Right ventricle myocardium superior (tissue), 1 donor: Measurements from ENCODE around the gene UBE2Z. TPM values are rescaled to one million over a fixed set of nuclear protein-coding genes. Genes with fewer than 3 reads are reported as not detected.
"Not testable (repeated sequence)": the region's sequence is repeated elsewhere in the genome, so short reads cannot be mapped to it uniquely, and the experiment has no call there.

Experiments used
- ATAC-seq: fragments of 200-7000 bp; cut with Tn5 transposase; one replicate; pipeline ENCODE4 v1.9.1; 2020; ENCODE audit warnings: mild to moderate bottlenecking; ENCODE audit not compliant: poor library complexity
- DNase-seq: peaks from one replicate; pipeline ENCODE4 v3.0.0-alpha.2; 2020
- intact Hi-C: fragments of 100-400 bp; cut with DNase I; formaldehyde crosslinking; loops from one replicate; pipeline ENCODE4 v1.11.2; 2022
- total RNA-seq: library from RNA; stranded (reverse); fragmentation: NEBNext Ultra II Directional; extraction: Animal tissue kit (Norgen Biotek cat#: 25700); gene quantifications from one replicate; pipeline ENCODE4 v1.2.1, GENCODE V29; 2021
- donor health status: DM: no; HTN: yes; CAD: no; lungs with severe emphysema.

Gene UBE2Z
- total RNA-seq, 1 donor from 2014 or later: 36.7 TPM

DNA sequence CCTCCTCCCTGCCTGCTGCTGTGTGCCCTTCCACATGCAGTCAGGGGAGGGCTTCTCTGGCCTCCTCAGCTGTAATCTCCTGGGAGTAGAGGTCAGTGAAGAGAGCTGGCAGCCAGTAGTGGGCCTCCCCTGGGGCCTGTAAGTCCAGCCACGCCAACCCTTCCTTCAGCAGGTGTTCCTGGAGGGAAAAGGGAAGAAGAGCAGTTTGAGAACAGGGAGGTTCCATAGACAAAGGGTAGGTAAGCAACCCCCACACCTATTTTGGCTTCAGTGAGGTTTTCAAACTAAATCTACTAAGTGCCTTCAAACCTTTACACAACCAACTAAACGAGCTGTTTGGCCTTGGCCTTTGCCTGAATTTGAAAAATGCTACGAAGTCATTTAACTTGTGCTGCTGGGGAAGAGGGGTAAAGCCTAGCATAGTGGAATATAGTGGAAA lies 22.2 kb downstream of the UBE2Z start:
- intact Hi-C loops: no loop called here
- no peak for DNase-seq
- no peak for ATAC-seq

DNA sequence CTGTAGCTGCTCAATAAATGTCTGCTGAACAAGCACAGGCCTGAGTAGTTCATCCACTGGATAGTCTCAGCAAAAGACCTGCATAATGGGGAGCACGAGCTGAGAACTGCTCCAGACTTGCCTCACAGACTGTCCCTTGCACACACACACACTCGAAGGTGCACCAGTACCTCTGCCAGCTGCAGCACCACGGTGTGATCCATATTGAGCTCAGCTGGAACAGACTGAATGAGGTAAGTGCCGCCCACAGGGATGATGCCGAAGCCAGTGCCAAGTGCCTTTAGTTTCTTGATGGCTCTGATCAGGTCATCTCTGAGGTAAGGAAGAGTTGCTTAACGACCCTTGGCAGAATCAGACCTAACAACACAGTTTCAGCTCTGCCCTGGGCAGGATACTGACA lies 24.8 kb downstream of the UBE2Z start:
- DNase-seq (no peak), ATAC-seq (no peak)
- intact Hi-C loops: no loop called here

DNA sequence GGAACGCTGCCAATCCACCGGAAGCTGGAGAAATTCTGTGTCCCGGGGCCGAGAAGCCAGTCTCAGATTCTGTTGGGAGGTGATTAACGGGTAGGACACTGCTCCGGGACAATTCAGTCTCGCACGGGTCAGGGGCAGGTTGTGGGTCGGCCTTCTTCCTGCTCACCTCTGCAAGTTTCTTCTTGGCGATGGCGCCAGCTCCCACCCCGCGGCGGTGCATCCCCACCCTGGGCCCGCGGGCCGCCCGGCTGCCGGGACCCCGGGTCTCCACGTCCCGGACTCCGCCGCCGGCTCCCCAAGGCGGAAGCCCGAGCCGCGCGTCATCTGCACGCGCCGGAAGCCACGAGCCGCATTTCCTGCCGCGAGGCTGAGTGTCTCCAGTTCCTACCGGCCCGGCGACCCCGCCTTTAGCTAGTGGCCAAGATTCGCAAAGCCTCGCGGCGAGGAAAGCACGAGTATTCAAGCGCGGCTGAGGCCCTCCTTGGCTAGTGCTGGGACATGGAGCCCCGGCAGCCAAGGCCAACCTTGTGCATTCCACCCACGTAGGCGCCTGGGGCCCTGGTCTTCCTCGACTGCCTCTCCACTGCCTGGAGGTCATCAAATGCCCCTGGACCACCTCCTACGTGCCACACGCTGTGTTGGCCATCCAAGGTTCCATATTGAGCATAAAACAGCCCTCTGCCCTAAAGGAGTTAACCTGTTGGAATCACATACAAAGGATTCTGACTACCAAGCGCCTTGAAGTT lies 36.5 kb downstream of the UBE2Z start, which contains the start of gene SNF8:
Gene SNF8, minus strand, starts transcription at position 328 of the 746 bp plus-strand sequence. Its CDS starts 108 bp downstream, at position 220.
- DNase-seq (peak; percentile 96), ATAC-seq (peak; percentile 99)
- intact Hi-C loops: no loop called here

DNA sequence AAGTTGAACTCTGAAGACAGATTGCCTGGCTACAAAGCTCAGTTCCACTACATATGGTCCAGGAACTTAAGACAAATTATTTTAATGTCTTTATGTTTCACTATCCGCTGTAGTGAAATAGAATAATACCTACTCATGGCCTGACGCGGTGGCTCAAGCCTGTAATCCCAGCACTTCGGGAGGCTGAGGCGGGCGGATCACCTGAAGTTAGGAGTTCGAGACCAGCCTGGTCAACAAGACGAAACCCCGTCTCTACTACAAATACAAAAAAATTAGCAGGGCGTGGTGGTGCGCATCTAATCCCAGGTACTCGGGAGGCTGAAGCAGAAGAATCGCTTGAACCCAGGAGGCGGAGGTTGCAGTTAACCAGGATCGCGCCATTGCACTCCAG lies 37.0 kb downstream of the UBE2Z start:
- ATAC-seq, DNase-seq, intact Hi-C loops: not testable (repeated sequence)

DNA sequence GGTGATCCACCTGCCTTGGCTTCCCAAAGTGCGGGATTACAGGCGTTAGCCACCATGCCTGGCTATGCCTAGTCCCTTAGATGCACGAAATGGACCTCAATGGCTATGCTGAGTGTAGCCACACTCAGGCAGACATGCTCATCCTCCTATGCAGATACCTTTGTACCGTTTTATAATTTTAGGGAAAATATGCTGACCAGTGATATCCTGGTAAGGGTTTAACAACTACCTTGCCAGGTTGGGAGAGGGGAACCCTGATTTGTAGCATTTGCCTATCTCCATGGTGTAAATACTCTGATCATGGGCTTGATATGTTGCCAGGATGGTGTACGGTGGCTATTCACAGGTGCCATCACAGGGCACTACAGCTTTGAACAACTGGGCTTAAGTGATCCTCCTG lies 43.4 kb downstream of the UBE2Z start:
- intact Hi-C loops: no loop called here
- no peak for DNase-seq
- ATAC-seq: no peak

DNA sequence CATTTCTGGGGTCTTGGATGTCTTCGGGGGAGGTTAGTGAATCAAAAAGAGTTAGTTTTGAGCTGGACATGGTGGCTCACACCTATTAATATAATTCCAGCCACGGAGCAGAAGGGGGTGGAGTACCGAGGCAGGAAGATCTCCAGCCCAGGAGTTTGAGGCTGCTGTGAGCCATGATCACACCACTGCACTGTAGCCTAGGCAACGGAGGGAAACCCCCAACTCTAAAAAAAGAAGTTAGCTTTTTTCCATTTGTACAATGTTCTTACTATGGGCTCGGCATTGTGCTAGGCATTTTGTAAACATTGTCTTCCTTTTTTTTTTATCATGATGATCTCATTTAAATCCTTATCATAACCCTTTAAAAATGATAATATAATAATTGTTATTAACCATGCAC lies 44.7 kb downstream of the UBE2Z start:
- intact Hi-C loops: no loop called here
- DNase-seq (no peak), ATAC-seq (no peak)

DNA sequence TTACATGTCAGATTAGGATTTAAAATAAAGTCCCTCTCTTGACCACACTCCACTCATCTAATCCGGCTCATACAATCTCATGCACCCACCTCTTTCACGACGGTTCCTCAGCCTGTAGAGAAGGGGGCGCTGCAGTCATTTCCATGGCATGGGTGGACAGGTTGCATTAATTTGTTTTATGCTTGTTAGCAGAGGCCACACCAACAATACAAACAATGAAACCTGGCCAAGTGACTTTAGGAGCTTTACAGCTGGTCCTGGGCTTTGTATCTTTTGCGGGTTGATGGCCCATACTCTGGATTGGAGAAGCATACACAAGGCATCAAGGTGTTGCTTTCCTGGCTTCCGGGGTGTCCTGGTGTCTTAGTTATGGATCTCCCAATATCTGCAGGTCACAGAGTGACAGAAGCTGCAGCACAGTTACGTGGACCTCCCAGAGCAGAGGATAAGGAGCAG lies 46.1 kb downstream of the UBE2Z start:
- ATAC-seq: no peak
- no peak for DNase-seq
- intact Hi-C loops: no loop called here

DNA sequence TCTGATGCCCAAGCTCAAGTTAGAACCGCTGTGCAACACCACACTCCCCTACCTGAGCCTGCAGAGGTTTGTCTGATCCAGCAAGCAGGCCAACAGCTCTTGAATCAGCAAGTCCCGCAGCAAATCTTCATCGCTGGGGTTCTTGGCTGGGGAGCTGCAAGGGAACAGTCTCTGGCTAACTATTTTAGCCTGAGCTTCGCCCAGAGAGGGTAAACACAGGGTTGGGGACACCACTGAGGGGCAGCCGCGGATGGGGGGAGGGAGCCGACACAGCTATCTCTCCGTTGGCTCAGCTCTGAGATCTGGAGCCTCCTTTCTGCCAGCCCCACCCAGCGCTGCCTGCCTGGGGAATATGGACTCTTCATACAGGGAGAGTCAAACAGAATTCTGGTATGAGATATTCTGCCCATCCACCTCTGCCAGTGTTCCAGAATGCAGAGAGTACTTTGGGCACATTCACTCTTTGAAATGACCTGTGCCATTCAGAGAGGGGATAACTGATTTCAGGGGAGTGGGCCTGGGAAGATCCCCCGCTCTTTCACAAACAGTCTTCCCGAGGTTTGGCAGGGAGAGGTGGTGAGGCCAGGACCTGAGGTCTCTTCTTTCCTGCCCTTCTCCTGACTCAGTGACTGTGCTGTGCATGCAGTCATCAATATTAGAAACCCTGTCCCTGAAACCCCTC lies 52.8 kb downstream of the UBE2Z start:
- intact Hi-C loops: no loop called here
- ATAC-seq (no peak), DNase-seq (no peak)

DNA sequence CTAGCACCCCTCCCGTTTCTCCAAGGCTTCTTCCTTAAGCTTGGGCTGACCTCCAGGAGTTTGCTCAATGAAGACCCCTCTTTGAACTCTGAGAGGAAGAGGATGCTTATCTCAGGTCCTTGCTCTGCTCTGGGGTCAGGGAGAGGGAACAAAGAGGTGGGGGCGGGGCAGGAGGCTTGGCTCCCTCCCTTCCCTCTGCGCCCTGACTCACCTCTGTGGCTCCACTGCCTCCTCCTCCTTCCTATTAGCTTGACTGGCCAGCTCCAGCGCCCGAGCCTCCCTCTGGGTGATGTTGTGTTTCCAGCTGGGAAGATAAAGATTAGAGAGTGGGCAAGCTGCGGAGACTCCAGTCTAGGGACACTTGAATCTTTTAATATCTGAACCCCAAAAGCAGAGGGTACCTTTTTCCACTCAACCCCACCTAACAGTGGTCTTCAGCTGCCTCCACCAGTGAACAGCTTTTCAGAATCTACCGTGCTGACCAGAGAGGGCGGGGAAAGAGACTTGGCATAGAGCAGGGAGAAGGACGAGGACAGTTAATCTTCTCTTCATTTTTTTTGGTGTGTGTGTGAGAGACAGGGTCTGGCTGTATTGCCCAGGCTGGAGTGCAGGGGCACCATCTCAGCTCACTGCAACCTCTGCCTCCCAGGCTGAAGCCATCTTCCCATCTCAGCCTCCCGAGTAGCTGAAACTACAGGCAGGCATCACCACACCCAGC lies 53.5 kb downstream of the UBE2Z start:
- intact Hi-C loops: no loop called here
- DNase-seq (no peak), ATAC-seq (no peak)

DNA sequence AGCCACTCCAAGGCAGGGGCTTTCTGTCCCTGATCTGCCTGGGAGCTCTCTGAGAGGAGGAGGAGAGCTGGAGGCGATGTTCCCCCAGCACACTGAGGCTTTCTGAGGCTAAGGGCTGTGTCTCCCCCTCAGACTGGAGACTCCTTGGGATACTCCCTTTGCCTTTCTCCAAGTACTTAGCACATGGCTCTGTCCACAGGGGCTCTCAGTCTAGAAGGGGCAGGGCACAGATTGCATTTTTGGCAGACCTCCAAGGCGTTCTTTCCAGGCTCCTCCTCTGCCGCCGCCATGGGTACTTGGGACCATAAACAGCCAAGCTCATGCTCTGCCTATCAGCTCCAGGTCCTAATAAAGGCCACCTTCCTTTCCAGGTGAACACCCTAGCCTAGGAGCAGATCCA lies 62.0 kb downstream of the UBE2Z start:
- no peak for ATAC-seq
- intact Hi-C loops: no loop called here
- DNase-seq: no peak

DNA sequence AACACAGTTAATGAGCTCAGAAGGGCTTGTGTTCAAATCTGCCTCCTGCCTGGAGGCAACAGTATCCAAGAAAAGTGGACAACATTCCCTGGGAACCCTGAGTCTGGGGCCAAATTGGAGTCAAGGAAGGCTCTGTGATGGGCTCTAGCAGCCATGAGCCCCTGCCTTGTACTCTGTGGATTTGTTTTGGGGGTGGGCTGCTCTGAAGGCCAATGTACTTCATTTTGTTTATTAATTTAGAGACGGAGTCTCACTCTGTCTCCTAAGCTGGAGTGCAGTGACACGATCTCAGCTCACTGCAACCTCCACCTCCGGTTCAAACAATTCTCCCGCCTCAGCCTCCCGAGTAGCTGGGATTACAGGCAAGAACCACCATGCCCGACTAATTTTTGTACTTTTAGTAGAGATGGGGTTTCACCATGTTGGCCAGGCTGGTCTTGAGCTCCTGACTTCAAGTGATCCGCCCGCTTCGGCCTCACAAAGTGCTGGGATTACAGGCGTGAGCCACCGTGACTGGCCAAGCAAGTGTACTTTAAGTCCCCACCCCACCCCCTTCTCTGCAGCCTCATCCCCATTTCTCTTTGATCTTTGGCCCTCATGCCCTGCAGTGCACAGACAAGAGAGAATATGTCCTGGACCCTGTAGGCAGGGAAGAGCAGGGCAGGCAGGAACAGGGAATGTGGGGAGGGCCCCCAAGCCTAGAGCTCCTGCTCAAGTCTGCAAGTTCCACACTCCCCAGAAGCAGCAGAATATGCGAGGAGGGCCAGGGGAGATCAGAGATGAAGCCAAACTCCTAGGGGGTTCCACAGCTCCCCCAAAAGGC lies 62.9 kb downstream of the UBE2Z start:
- intact Hi-C loops: no loop called here
- ATAC-seq (no peak), DNase-seq (no peak)

DNA sequence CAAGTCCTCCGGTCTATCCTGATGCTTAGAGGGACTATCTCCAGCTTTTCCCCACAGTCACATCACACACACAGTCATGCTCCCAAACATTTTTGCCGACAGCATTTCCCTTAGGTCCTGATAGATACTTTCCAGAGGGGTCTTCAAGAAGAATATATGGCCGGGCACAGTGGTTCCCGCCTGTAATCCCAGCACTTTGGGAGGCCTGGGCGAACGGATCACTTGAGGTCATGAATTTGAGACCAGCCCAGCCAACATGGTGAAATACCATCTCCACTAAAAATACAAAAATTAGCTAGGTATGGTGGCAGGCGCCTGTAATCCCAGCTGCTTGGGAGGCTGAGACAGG lies 64.5 kb downstream of the UBE2Z start:
- no peak for ATAC-seq
- intact Hi-C loops: no loop called here
- DNase-seq: no peak

DNA sequence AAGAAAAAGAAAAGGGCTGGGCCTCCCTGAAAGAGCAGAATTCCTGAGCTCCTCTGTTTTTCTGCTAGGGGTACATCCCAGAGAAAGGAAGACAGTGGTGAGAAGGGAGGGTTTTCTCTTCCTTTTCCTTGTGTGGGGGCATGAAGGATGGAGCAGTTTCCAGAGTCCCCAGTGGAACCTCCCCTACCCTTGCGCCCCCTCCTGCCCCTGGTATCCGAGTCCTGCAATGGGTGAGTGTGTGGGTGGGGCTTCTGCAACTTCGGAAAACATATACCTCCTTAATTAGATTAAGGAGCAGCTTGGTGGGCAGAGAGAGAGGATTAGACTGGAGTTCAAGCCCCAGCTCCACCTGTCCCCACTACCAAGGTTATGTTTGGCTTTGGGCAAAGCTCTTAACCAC lies 65.6 kb downstream of the UBE2Z start:
- DNase-seq: no peak
- ATAC-seq: no peak
- intact Hi-C loops: no loop called here

Other genes starting within 250 kb of the UBE2Z start
- not detected for gene PRAC1, start 185.9 kb upstream of the UBE2Z start, total RNA-seq
- not detected for gene PRAC2, start 185.2 kb upstream of the UBE2Z start, total RNA-seq
- gene HOXB13, start 179.7 kb upstream of the UBE2Z start, total RNA-seq: not detected
- gene TTLL6, start 91.2 kb upstream of the UBE2Z start, total RNA-seq: not detected
- gene CALCOCO2, start 77.4 kb upstream of the UBE2Z start, total RNA-seq: 341 TPM
- gene ATP5MC1, start 15.6 kb upstream of the UBE2Z start, total RNA-seq: 492 TPM
- 114 TPM for gene SNF8, start 36.4 kb downstream of the UBE2Z start, total RNA-seq
- gene GIP, start 60.2 kb downstream of the UBE2Z start, total RNA-seq: not detected
- gene IGF2BP1, start 89.0 kb downstream of the UBE2Z start, total RNA-seq: not detected
- not detected for gene B4GALNT2, start 224.4 kb downstream of the UBE2Z start, total RNA-seq